Suprapubic skin (tissue), 4 donors: ENCODE data around the gene LRRC28. TPM values are rescaled to one million over a fixed set of nuclear protein-coding genes. Genes with fewer than 3 reads are reported as not detected.

Experiments used
- DNase-seq, 2 donors: peaks; one replicate each; pipeline ENCODE4 v3.0.0-alpha.2; 2019; ENCODE audit warnings: low spot score in 2 of 2
- H3K27ac ChIP-seq: fragments of 200-600 bp; sonication (generic); one replicate; pipeline ENCODE4 v1.5.1; 2019
- H3K27me3 ChIP-seq: fragments of 200-600 bp; sonication (generic); one replicate; pipeline ENCODE4 v1.5.1; 2019
- H3K36me3 ChIP-seq: fragments of 200-600 bp; sonication (generic); one replicate; pipeline ENCODE4 v1.5.1; 2019
- H3K4me1 ChIP-seq: fragments of 200-600 bp; sonication (generic); one replicate; pipeline ENCODE4 v1.5.1; 2019
- H3K4me3 ChIP-seq: fragments of 200-600 bp; sonication (generic); one replicate; pipeline ENCODE4 v1.5.1; 2019; ENCODE audit warnings: mild to moderate bottlenecking
- H3K9me3 ChIP-seq: fragments of 200-600 bp; sonication (generic); one replicate; pipeline ENCODE4 v1.5.1; 2019
- CTCF ChIP-seq, 2 donors: fragments of 200-600 bp in 1 of 2; fragments of 450-650 bp in 1 of 2; sonication (generic) in 1 of 2; IDR thresholded peaks; one replicate each; pipeline ENCODE4 v1.5.1; 2016 to 2019; ENCODE audit warnings: antibody characterized with exemption in 2 of 2, mild to moderate bottlenecking in 1 of 2, moderate library complexity in 1 of 2
- EP300 ChIP-seq: sonication (generic); formaldehyde crosslinking; IDR thresholded peaks from one replicate; pipeline ENCODE4 v1.6.1; 2017; ENCODE audit warnings: antibody characterized with exemption
- POLR2A ChIP-seq, 2 donors: fragments of 450-650 bp; IDR thresholded peaks; one replicate each; pipeline ENCODE4 v1.6.1; 2017; ENCODE audit warnings: antibody characterized with exemption in 2 of 2, mild to moderate bottlenecking in 2 of 2, moderate library complexity in 2 of 2
- POLR2AphosphoS5 ChIP-seq, 3 donors: sonication (generic); formaldehyde crosslinking; IDR thresholded peaks; one replicate each; pipeline ENCODE4 v1.6.1; 2017; ENCODE audit warnings: antibody characterized with exemption in 3 of 3
- WGBS: methylation state at CpG from one replicate; pipeline ENCODE4 v1.1.5; 2018; 5-methylcytosine and 5-hydroxymethylcytosine counted together
- total RNA-seq, 4 donors: library from RNA; depleted of rRNA; stranded (reverse); fragments of >200 nt; gene quantifications; one replicate each; pipeline ENCODE4 v1.1.0, GENCODE V29; 2016

The LRRC28 gene
- total RNA-seq, 4 donors from 2014 or later, result 26.4 to 80.5 (median 36.5) TPM

GRCh38 chr15:99437315-99438223 is 186.3 kb downstream of the LRRC28 start:
- Histone ChIP-seq H3K27ac (peak overlapping the region; percentile 10), H3K4me3 (no peak overlapping the region), H3K27me3 (no peaks in the 10 kb centered on the region), H3K4me1 (peaks cover 68% of the 10 kb centered on the region), H3K36me3 (no peaks in the 10 kb centered on the region), H3K9me3 (no peaks in the 10 kb centered on the region)
- TF ChIP-seq POLR2A (IDR thresholded peaks at IDR 0.05) (no peak), EP300 (no peak)
- DNase-seq, result peak; percentile 64 to 73
- WGBS, result 74% methylated on average over 17 of the region's 23 CpGs

GRCh38 chr15:99438224-99438585 is 186.9 kb downstream of the LRRC28 start:
- no peaks in the 10 kb centered on the region for H3K36me3 ChIP-seq
- 93% methylated on average over 11 of the region's 11 CpGs for WGBS
- TF ChIP-seq CTCF (IDR thresholded peaks at IDR 0.05), result no peak
- TF ChIP-seq EP300, result no peak
- no peak for TF ChIP-seq POLR2AphosphoS5 (IDR thresholded peaks at IDR 0.05)
- no peak for TF ChIP-seq POLR2A (IDR thresholded peaks at IDR 0.05)
- peak overlapping the region; percentile 10 for H3K27ac ChIP-seq
- no peaks in the 10 kb centered on the region for H3K27me3 ChIP-seq
- no peaks in the 10 kb centered on the region for H3K9me3 ChIP-seq
- peak in 1 of 2 donors; percentile 73 for DNase-seq
- H3K4me1 ChIP-seq, result peaks cover 68% of the 10 kb centered on the region
- H3K4me3 ChIP-seq, result no peak overlapping the region

GRCh38 chr15:99438691-99439523 is 187.6 kb downstream of the LRRC28 start:
- no peak for DNase-seq
- WGBS, result 80% methylated on average over 24 of the region's 24 CpGs
- H3K27me3 ChIP-seq, result no peaks in the 10 kb centered on the region
- H3K9me3 ChIP-seq, result no peaks in the 10 kb centered on the region
- peak overlapping the region; percentile 10 for H3K27ac ChIP-seq
- H3K36me3 ChIP-seq, result no peaks in the 10 kb centered on the region
- TF ChIP-seq POLR2A (IDR thresholded peaks at IDR 0.05) (no peak), EP300 (no peak), POLR2AphosphoS5 (IDR thresholded peaks at IDR 0.05) (no peak), CTCF (IDR thresholded peaks at IDR 0.05) (no peak)
- no peak overlapping the region for H3K4me3 ChIP-seq
- H3K4me1 ChIP-seq, result peaks cover 68% of the 10 kb centered on the region

GRCh38 chr15:99439524-99439835 is 188.2 kb downstream of the LRRC28 start:
- WGBS, result 98% methylated on average over 9 of the region's 9 CpGs
- H3K36me3 ChIP-seq, result no peaks in the 10 kb centered on the region
- H3K27ac ChIP-seq, result no peak overlapping the region
- DNase-seq, result peak in 1 of 2 donors; percentile 60
- TF ChIP-seq POLR2AphosphoS5 (IDR thresholded peaks at IDR 0.05), result no peak
- no peak for TF ChIP-seq EP300
- TF ChIP-seq POLR2A (IDR thresholded peaks at IDR 0.05), result no peak
- no peak for TF ChIP-seq CTCF (IDR thresholded peaks at IDR 0.05)
- peaks cover 65% of the 10 kb centered on the region for H3K4me1 ChIP-seq
- no peaks in the 10 kb centered on the region for H3K9me3 ChIP-seq
- no peak overlapping the region for H3K4me3 ChIP-seq
- H3K27me3 ChIP-seq, result no peaks in the 10 kb centered on the region

GRCh38 chr15:99440029-99440428 is 188.7 kb downstream of the LRRC28 start:
- no peak for TF ChIP-seq EP300
- no peak for TF ChIP-seq POLR2AphosphoS5 (IDR thresholded peaks at IDR 0.05)
- TF ChIP-seq CTCF (IDR thresholded peaks at IDR 0.05), result no peak
- no peak for TF ChIP-seq POLR2A (IDR thresholded peaks at IDR 0.05)
- Histone ChIP-seq H3K4me1 (peaks cover 60% of the 10 kb centered on the region), H3K4me3 (no peak overlapping the region), H3K27ac (no peak overlapping the region), H3K27me3 (no peaks in the 10 kb centered on the region), H3K9me3 (no peaks in the 10 kb centered on the region), H3K36me3 (no peaks in the 10 kb centered on the region)
- DNase-seq, result no peak
- 93% methylated on average over 4 of the region's 9 CpGs for WGBS

Other genes with a start within 250 kb of the LRRC28 start
- not detected for gene PGPEP1L, start 243.7 kb upstream of the LRRC28 start, total RNA-seq
- gene SYNM, start 146.4 kb upstream of the LRRC28 start, total RNA-seq, result 10 to 100 TPM in 2 of 4 donors, 1 to 10 TPM in 2; 6.7 to 20.3 (median 10.7) TPM
- 10 to 100 TPM; 14.4 to 34.6 (median 17.6) TPM for gene TTC23, start 1.9 kb upstream of the LRRC28 start, total RNA-seq